ENCODE results near the gene LZTS2.
A peak's percentile ranks its signal among the peaks of the same experiment; 100 is the strongest.

LZTS2 gene

DNA sequence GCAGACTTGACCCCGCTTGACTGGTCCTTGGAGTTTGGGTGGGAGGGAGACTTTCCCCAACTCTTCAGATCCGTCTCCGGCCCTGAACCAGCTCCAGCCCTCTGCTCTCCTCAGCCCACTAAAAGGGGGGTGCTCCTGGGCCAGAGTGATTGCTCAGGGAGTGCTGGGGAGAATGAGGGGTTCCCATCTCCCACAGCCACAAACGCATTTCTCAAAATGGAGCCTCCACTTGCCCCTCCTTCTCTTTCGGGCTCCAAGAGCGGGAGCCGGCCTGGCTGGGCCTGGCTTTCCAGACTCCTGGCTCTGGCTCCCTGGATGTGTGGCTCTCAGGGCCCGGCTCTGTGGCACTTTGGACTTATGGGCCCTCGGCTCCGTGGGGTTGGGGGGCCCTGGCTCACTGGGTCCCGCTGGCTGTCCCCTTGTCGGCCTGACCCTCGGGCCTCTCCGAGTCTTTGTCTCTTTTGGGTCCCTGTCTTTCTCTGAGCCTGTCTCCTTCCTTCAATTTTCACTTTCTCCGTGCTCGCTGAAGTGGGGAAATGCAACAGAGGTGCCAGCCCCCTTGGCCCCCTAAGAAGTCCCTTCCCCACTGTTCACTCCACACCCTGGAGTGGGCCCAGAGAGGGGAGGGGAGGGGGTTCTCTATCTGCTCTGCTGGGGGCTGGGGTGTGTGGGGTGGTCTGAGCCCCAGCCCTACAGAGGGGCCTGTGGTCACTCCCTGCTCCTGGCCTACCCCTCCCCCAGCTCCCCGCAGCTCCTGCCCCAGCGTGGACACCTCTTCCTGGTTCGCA lies 713 bp downstream of the LZTS2 start:
- no peak for DNase-seq

DNA sequence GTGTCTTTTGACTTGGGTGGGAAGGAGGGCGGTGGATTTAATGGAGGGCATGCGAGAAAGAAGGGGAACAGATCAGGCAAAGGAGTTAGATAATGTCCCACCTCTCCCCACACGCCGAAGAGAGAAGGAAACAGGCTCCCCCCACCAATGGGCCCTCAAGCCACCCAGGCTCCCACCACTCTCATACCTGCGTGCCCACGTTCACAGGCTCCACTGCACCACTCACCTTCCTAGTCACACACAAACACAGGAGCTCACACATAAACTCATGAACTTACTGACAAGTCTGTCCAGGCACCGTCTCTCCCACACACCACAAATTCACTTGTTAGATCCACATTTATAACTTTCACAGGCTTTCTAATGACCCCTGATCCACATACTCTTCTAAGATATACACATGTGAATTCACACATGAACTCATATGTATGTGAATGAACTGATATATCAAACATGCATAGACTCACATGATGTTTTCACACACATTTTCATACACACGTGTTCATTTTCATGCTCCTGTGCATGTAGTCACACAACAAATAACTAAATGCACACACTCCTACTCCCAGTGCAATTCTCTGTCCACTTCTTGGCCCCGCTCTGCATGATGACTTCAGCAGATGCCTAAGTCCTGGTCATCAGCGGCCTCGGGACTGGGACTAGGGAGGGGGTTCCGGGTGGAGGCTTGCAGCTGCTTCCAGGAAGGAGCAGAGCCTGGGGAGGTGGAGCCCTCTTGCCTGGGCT lies 1.5 kb downstream of the LZTS2 start:
- no peak for DNase-seq

DNA sequence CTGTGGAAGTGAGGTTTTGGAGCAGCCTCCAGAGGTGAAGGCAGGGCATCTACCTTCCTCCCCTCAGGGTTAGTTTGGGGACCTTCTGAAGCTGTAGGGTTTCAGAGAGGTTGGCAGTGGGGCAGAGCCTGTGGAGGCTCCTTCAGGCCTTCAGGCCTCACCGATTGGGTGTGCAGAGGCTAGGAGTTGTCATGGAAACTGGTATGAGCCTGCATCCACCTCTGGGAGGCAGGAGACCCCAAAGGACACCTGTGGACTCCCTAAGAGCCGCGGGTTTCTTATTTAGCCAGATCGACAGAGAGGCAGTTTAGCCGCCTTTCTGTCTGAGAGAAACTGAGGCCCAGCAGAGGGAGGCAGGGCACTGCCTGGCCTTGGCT lies 2.0 kb downstream of the LZTS2 start:
- no peak for DNase-seq

DNA sequence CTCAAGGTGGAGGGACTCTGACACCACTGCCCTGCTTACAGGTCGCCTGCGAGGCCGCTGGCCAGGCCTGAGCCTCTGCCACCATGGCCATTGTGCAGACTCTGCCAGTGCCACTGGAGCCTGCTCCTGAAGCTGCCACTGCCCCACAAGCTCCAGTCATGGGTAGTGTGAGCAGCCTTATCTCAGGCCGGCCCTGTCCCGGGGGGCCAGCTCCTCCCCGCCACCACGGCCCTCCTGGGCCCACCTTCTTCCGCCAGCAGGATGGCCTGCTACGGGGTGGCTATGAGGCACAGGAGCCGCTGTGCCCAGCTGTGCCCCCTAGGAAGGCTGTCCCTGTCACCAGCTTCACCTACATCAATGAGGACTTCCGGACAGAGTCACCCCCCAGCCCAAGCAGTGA lies 2.8 kb downstream of the LZTS2 start:
- no peak for DNase-seq

DNA sequence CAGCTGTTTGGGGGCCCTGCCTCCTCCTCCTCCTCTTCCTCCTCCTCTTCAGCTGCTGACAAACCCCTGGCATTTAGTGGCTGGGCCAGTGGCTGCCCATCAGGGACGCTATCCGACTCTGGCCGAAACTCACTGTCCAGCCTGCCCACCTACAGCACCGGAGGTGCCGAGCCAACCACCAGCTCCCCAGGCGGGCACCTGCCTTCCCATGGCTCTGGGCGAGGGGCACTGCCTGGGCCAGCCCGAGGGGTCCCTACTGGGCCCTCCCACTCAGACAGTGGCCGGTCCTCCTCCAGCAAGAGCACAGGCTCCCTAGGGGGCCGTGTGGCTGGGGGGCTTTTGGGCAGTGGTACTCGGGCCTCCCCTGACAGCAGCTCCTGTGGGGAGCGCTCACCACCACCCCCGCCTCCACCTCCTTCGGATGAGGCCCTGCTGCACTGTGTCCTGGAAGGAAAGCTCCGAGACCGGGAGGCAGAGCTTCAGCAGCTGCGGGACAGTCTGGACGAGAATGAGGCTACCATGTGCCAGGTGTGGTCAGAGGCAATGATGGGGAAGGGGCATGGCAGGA lies 4.1 kb downstream of the LZTS2 start:
- no peak for DNase-seq

DNA sequence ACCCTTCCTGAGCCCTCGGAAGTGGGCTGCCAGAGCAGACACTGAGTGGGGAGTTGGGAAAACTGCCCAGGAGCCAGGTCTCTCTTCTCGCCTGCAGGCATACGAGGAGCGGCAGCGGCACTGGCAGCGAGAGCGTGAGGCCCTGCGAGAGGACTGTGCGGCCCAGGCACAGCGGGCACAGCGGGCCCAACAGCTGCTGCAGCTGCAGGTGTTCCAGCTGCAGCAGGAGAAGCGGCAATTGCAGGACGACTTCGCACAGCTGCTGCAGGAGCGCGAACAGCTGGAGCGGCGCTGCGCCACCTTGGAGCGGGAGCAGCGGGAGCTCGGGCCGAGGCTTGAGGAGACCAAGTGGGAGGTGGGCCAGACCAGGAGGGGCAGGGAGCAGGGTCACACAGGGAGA lies 5.8 kb downstream of the LZTS2 start:
- DNase-seq = no peak

DNA sequence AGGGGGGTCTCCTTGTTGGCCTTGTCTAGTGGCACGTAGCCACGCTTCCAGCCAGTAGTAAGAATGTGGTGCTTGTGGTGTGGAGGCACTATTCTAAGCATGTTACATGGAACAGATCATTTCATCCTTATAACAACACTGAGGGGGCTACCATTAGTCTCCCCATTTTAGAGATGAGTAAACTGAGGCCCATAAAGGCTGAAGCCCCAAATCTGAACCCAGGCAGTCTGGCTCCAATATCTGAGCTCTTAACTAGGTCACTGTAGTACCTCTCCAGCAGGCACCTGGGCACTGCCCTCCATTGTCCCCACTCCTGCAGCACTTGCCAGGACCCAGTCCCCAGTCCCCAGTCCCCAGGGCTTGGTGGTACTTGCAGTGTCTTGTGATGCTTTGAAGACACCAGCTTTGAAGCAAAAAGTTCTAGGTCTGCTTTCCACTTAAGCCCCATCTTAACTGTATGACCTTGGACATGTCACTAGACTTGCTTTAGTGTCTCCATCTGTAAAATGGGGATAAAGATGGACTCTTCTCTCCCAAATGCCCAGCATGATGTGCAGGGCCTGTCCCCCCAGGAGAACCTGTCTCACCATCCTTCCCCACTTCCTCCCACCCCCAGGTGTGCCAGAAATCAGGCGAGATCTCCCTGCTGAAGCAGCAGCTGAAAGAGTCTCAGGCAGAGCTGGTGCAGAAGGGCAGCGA lies 6.4 kb downstream of the LZTS2 start:
- no peak for DNase-seq

DNA sequence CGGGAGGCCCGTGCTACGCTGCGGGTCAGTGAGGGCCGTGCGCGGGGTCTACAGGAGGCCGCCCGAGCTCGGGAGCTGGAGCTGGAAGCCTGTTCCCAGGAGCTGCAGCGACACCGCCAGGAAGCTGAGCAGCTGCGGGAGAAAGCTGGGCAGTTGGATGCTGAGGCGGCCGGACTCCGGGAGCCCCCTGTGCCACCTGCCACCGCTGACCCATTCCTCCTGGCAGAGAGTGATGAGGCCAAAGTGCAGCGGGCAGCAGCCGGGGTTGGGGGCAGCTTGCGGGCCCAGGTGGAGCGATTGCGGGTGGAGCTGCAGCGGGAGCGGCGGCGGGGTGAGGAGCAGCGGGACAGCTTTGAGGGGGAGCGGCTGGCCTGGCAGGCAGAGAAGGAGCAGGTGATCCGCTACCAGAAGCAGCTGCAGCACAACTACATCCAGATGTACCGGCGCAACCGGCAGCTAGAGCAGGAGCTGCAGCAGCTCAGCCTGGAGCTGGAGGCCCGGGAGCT lies 7.0 kb downstream of the LZTS2 start:
- DNase-seq = no peak

DNA sequence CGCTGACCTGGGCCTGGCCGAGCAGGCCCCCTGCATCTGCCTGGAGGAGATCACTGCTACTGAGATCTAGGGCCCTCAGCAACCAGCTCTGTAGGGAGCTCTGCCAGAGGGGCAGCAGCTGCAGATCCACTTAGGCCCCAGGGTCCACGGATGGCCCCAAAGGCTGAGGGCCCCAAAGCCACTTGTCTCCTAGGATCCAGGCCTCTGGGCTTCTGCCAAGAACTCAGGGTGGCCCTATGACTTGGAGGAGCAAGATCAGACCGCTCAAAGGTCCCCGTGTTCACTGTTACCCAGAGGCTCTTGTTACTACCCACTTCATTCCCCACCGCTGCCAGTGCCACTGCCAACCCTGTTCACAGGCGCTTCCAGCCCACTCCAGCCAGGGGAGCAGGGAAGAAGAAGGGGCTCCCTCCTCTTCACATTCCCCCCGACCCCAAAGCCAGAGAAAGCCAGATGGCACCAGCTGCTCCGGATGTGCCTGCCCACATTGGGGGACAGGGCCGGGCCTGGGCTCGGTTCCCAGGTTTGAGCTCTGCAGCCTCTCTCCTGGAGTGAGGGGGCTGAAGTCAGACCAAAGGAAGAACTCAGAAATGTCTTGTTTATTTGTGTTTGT lies 7.6 kb downstream of the LZTS2 start:
- no peak for DNase-seq

DNA sequence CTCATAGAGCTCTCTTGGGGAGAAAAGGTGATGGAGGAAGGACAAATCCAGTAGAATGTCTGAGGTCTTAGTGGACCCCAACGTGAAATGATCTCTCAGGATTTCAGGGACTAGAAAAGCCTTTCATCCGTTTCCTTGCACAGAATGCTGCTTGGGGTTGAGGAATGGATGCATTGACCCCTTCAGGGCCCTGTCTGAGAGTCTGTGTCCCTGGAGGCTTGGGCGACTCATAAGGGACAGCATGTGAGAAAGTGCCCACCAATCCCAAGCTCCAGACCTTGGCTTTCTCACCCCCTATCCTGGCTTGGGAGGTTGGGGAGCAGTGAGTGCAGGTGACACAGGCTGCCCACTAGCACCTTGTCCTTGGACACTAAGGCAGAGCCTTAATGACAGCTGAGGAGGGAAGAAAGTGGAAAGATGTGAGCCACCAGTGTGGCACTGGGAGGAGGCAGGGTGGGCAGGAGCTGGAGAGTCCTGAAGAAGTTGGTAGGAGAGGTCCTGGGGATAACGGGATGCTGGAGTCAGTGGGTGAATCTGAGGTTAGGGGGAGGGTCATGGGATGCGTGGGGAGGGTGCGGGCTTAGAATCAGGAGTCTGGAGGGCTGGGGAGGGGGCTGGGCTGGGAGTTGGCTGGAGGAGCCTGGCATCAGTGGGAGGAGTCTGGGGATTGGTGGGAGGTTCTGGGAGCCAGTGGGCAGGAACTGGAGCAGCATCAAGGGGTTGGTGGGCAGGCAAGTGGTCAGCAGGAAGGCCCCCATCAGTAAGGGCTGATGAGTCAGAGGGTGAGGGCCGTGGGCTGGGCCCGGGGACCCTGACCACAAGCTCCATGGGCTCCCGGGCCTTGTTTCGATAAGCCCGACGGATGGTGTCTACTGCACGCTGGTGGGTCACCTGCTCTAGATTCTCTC lies 8.6 kb downstream of the LZTS2 start:
- DNase-seq = no peak

DNA sequence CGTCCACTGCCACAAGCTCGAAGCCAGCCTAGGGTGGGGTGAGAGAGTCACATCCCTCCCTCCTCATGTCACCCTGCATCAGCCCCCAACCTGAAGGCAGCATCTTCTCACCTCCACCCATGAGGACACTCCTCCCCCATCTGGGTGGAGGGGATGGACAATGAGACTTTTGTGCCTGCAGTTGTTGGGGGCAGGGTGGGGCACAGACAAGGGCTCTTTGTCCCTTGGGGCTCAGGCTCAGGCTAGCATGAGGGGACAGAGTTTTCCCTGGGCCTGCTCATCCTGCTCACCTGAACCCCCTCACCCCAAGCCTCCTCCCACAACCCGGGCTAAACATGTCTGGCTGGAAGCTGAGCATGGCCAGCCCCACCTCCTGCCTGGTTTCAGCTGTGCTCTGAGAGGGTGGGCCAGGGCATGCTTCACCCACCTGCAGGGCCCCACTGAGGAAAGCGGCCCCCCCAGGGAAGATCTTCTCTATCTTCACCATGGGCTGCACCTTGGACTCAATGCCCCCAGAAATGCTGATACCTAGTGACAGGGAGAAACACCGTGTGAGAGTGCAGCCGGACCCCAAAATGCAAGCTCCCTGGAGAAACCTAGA lies 9.3 kb downstream of the LZTS2 start:
- DNase-seq = no peak

DNA sequence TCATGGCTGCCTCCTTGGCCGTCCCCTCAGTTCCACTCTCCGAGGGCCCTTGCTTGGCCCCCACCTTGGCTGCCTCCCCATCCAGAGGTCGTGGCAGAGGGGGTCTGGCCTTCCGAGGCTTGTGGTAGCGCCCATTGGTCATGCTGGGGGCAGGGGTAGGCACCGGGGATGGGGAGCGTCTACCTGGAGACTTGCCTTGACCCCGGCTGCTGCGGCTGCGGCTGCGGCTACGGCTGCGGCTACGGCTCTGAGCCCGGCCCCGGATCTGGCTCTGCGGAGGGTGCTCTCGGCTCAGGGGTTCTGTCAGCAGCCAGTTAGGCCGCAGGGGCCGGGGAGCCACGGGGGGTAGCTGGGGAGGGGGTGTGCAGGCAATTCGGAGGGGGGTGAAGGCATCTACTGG lies 10.7 kb downstream of the LZTS2 start:
- DNase-seq = no peak

DNA sequence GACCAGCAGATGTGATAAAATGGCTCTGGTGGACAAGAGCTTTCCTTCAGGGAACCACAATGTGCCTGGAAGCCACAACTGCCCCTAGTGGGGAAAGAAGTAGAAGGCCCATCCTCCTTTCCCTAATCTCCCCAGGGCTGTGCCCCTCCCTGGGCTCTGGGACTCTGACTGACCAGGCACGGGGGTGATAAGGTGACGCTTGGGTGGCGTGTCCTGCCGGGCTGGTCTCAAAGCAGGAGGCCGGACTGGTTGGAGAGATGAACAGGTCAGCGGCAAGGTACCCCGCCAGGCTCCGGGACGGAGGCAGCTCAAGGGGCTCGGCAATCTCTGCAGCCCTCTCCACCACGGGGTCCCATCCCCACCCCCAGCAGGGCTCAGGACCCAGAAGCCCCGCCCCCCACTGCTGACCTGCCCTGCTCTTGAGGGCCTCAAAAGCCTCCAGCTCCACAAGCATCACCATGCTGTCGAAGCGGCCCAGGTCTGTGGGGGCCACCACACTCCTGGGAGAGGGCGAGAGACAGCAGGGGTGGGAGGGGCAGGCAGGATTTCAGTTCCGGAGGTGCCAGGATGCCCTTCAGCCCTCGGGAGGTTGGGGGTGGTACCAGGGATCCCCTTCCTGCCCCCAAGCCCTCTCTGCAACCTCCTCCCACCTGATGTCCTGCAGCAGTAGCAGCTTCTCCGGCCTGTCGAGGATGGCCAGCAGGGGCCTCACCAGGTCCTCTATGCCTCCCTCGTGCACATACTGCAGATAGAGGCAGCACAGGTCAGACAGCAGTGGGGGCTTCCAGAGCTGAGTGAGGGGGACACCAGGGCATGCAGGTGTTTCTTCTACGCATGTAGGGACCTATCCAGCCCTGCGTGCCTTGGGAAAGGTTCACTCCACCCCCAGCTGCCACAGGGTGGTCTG lies 12.2 kb downstream of the LZTS2 start:
- no peak for DNase-seq

DNA sequence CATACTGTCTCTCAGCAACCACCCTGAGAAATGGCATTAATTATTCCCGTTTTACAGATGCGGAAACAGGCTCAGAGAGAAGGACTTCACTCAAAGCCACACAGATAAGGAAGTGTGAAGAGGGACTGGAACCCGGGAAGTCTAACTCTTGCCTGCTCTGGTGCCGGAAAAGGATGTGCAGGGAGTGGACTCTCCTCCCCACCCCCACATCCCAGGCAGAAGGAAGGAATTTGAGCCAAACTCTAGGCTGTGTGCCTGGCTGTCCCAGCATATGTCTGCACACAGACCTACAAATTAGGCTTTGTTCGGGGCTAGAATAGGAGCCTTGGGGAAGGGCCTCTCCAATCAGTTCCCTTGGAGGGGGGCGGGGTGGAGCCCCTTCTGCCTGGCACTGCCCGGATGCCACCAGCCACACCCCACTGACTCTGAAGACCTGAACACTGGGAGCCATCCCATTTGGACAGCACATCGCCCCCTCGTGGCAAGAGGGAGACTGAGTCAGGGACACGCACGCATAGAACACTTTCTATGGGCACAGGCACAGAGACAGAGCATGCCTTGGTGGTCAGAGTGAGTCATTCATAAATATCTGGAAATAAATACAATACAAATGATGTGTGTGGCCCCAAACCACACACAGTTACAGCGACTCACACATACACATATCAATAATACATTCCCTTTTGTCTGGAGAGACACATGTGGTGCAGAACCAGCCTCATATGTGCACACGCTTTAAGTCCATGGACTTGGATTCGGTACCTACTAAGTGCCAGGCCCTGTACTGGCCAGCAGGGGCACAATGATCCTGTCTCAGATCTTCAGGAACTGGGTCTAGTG lies 13.1 kb downstream of the LZTS2 start:
- DNase-seq = peak; percentile 79 to 81

DNA sequence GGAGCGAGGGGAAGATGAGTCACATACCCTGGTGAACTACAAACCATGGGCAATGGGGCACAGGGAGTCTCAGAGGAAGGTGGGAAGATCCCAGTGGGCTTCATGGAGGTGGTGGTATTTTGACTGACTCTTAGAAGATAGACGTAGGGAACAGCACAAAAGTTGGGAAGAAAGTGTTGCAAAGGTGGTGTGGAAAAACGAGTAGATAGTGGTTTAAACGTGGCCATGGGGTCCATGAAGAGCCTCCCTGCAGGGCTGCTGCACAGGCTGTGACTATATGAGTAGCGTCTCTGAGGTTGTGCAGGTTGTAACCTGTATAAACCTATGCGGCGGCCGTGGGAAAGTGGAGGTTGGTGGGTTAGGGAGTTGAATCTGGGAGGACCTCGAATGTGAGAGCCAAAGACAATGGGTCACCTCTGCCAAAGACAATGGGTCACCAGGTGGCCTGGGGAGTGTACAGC lies 13.8 kb downstream of the LZTS2 start:
- no peak for DNase-seq

DNA sequence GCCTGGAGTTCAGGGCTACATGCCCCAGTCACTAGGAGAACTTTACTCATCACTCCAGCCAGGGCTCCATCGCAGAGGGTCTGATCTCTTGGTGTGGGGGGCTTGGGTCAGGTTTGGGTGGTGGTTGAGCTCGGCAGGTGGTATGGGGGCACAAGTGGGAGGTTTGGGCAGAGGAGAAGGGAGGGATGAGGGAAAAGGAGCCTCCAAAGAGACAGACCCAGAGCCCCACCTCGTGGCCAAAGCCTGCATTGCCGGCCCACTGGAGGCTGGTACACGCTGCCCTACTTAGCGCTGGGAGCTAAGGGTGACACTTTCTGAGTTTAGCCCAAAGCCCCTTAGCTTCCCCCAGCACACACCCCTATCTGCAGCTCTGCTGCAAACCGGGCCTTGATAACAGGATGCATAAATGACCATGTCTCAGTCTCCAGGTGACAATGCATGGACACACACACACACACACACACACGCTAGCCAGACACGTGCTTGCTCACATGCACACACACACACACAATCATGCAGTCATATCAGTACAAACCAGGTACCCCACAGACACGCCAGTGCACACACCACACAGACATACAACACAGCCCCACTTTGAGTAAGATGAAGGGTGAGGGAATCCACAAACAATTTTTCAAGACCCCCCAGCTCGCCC lies 14.7 kb downstream of the LZTS2 start:
- DNase-seq = peak in 1 of 2 donors; percentile 94

DNA sequence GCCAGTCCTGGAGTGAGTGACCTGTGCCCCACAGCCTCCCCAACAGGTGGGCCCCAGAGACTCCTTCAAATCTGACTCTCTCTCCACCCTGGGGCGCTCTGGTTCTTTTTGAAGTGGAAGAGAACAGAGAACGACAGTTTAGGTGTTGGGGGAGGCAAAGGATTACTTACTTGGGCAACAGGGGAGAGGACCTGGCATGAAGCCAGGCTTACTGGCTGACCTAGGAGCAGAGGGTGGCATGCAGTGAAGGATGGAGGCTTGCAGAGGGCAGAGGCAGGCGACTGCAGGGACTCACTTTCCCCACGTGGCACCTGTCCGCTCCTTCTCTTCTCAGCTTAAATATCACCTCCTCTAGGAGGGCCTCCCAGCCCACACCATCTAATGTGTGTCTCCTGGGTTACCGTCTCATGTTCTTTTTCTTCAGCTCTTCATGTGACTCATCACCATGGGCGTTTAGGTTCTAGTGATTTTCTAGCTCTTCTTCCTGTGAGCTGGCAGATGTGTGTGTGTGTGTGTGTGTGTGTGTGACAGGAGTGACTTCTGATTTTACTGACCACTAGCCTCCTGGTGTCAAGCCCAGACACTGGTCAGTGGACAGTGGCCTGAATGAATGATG lies 15.5 kb downstream of the LZTS2 start:
- DNase-seq = no peak

DNA sequence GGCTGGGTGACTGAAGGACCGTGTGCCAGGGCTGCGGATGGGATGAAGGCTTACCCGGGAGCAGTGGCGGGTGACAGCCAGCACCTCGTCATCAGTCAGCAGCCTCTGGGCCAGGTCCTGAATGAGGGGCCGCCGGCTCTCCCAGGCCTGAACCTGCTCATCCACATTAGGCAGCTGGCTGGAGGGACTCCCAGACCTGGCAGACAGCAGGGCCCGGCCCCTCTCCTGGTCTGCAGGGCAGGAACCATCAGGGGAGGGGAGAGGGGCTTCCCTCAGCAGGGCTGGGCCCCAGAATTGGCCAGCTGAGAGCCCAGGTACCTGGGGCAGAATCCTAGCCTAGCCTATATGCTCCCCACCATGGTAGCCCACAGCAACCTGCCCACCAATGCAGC lies 16.0 kb downstream of the LZTS2 start:
- no peak for DNase-seq
